NB4 (cell line): ENCODE results near the gene WDR1.

Source experiments
- MYC ChIP-seq: IDR thresholded peaks from 2 replicates; pipeline ENCODE4 v1.6.1; 2011; ENCODE audit warnings: low read depth, low read length
- POLR2A ChIP-seq: IDR thresholded peaks from 2 replicates; pipeline ENCODE4 v1.6.1; 2011; ENCODE audit warnings: mild to moderate bottlenecking; ENCODE audit not compliant: insufficient read length; ENCODE audit errors: extremely low read depth
- TF ChIP-seq, protein P1 (sequence below): IDR thresholded peaks from one replicate; pipeline ENCODE4 v1.5.1; 2012; ENCODE audit warnings: low read depth, low read length
- TF ChIP-seq, protein P2 (sequence below): IDR thresholded peaks from 2 replicates; pipeline ENCODE4 v1.6.1; 2011; ENCODE audit warnings: low read depth, low read length

DNA sequence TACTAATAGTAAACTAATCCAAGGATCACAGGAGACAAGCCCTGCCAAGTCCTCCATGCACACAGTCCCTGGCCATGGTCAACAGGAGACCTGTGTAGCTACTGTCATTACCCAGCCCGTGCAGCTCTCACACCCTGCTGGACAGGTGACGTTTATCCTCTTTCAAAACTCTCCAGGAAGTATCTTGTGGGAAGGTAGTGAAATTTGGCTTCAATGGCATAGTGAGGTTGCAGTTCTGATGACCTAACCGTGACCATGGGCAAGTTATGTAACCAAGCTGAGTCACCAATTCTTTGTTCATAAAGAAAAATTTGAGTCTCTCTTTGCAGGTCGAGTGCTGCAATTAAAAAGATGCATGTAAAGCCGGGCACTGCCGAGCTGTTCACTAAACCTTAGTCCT, 84.0 kb downstream of the WDR1 start:
- TF ChIP-seq, protein P1, sequence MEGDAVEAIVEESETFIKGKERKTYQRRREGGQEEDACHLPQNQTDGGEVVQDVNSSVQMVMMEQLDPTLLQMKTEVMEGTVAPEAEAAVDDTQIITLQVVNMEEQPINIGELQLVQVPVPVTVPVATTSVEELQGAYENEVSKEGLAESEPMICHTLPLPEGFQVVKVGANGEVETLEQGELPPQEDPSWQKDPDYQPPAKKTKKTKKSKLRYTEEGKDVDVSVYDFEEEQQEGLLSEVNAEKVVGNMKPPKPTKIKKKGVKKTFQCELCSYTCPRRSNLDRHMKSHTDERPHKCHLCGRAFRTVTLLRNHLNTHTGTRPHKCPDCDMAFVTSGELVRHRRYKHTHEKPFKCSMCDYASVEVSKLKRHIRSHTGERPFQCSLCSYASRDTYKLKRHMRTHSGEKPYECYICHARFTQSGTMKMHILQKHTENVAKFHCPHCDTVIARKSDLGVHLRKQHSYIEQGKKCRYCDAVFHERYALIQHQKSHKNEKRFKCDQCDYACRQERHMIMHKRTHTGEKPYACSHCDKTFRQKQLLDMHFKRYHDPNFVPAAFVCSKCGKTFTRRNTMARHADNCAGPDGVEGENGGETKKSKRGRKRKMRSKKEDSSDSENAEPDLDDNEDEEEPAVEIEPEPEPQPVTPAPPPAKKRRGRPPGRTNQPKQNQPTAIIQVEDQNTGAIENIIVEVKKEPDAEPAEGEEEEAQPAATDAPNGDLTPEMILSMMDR = no peak
- TF ChIP-seq POLR2A (no peak), MYC (0 out of 2 replicates have a peak, but pooled peaks have one; percentile 28)
- TF ChIP-seq, protein P2, sequence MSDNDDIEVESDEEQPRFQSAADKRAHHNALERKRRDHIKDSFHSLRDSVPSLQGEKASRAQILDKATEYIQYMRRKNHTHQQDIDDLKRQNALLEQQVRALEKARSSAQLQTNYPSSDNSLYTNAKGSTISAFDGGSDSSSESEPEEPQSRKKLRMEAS = 0 out of 2 replicates have a peak, but pooled peaks have one; percentile 16
